Natural killer cell treated with Interleukin-12 subunit alpha and Interleukin-12 subunit beta and Interleukin-15 and Interleukin-18, amount 100 ng/mL, for 72 hours (primary cell): Measurements from ENCODE around the gene NCK2. TPM values are rescaled to one million over a fixed set of nuclear protein-coding genes. Genes with fewer than 3 reads are reported as not detected.
"Not testable (repeated sequence)": the region's sequence is repeated elsewhere in the genome, so short reads cannot be mapped to it uniquely, and the experiment has no call there.

Experiments
- ATAC-seq, 2 donors: fragments of 150-1000 bp; cut with Tn5 transposase in 1 of 2; sonication (Bioruptor Pico), chemical (Tn5 transposase) in 1 of 2; 2 replicates each; pipeline ENCODE4 v1.10.0; 2021
- DNase-seq: peaks from one replicate; pipeline ENCODE4 v3.0.0; 2022; ENCODE audit warnings: low spot score
- H3K27ac Mint-ChIP-seq, 2 donors: 1 replicate in 1 of 2; 2 replicates in 1 of 2; pipeline ENCODE4 v1.8.0; 2022; ENCODE audit warnings: mixed read lengths in 2 of 2, mild to moderate bottlenecking in 1 of 2, moderate library complexity in 1 of 2
- H3K27me3 Mint-ChIP-seq, 2 donors: 1 replicate in 1 of 2; 2 replicates in 1 of 2; pipeline ENCODE4 v1.8.0; 2022; ENCODE audit warnings: mixed read lengths in 2 of 2
- H3K36me3 Mint-ChIP-seq: one replicate; pipeline ENCODE4 v1.8.0; 2022; ENCODE audit warnings: mixed read lengths
- H3K4me1 Mint-ChIP-seq, 2 donors: 1 replicate in 1 of 2; 2 replicates in 1 of 2; pipeline ENCODE4 v1.8.0; 2022; ENCODE audit warnings: low read depth in 2 of 2, mixed read lengths in 2 of 2, mild to moderate bottlenecking in 1 of 2
- H3K4me3 Mint-ChIP-seq: one replicate; pipeline ENCODE4 v1.8.0; 2022; ENCODE audit warnings: mixed read lengths
- H3K9me3 Mint-ChIP-seq: 2 replicates; pipeline ENCODE4 v1.8.0; 2022; ENCODE audit warnings: mixed read lengths
- total RNA-seq, 2 donors: library from RNA; stranded (reverse); gene quantifications; one replicate each; pipeline ENCODE4 v1.2.3, GENCODE V29; 2022

The NCK2 gene
- total RNA-seq, 2 donors from 2014 or later: 44.7 to 47.4 TPM

DNA sequence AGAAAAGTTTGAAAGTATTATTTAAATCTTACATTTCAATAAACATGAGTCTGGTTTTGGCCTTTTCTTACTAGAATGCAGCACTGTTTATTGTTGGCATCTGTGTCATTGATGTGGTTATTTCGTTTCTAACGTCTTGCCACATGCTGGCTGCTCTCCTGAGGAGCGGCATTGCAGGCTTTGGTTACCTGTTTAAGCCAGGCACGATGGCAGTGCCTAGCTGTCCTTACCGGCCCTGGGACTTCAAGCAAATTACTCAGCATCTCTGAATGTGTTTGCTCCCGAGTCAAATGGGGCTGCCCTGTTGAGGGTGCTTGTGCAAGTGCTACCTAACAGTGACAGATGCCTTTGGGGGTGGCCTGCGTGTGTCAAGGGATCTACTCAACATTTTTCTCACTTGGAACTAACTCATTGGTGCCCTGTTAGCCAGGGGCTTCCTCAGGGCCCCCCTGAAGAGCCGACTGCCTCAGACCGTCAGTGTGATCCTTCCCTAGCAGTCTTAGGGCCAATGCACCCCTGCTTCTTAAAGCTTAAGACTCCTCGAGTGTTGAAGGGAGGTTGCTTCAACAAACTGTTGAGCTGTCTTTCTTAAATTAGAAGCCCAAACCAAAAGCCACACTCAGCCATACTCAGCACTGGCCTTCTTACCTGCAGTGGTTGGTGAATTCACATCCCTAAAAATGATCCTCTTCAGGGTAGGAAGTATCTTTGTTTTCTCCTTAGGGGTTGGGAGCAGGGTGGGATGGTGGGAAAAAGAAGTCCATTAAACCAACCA, 151.5 kb downstream of the NCK2 start:
- Mint-ChIP-seq H3K9me3 (peaks cover 12% of the 10 kb centered on the region), H3K36me3 (peaks cover 35% of the 10 kb centered on the region), H3K4me1 (peaks cover 4 to 9% of the 10 kb centered on the region in 2 donors), H3K27ac (no peak overlapping the region), H3K4me3 (no peak overlapping the region), H3K27me3 (no peaks in the 10 kb centered on the region)
- ATAC-seq: no peak
- no peak for DNase-seq

- DNase-seq (no peak), ATAC-seq (no peak)
- Mint-ChIP-seq H3K27me3 (no peaks in the 10 kb centered on the region), H3K4me1 (peaks cover 3 to 11% of the 10 kb centered on the region in 2 donors), H3K36me3 (peaks cover 35% of the 10 kb centered on the region), H3K9me3 (peaks cover 12% of the 10 kb centered on the region), H3K4me3 (no peak overlapping the region), H3K27ac (no peak overlapping the region)
Measured at GRCh38 chr2:105896765-105897163, 152.1 kb downstream of the NCK2 start.

DNA sequence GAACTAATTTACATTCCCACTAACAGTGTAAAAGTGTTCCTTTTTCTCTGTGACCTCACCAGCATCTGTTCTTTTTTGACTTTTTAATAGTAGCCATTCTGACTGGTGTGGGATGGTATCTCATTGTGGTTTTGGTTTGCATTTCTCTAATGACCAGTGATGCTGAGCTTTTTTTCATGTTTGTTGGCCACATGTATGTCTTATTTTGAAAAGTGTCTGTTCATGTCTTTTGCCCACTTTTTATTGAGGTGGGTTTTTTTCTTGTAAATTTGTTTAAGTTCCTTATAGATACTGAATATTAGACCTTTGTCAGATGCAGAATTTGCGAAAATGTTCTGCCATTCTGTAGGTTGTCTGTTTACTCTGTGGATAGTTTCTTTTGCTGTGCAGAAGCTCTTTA, 153.0 kb downstream of the NCK2 start:
- Mint-ChIP-seq H3K36me3 (peaks cover 35% of the 10 kb centered on the region), H3K4me1 (peaks cover 3 to 15% of the 10 kb centered on the region in 2 donors), H3K9me3 (peaks cover 12% of the 10 kb centered on the region)
- not testable (repeated sequence) for H3K27ac Mint-ChIP-seq, ATAC-seq, H3K4me3 Mint-ChIP-seq, DNase-seq, H3K27me3 Mint-ChIP-seq

- no peak for DNase-seq
- peaks cover 28% of the 10 kb centered on the region for H3K36me3 Mint-ChIP-seq
- H3K4me3 Mint-ChIP-seq: no peak overlapping the region
- H3K27me3 Mint-ChIP-seq: no peaks in the 10 kb centered on the region
- H3K9me3 Mint-ChIP-seq: peaks cover 8% of the 10 kb centered on the region
- ATAC-seq: no peak
- H3K27ac Mint-ChIP-seq: no peak overlapping the region
- H3K4me1 Mint-ChIP-seq: peaks cover 5 to 11% of the 10 kb centered on the region in 2 donors
Measured at GRCh38 chr2:105903051-105903674, 158.5 kb downstream of the NCK2 start.

GRCh38 chr2:105904938-105905337, 160.2 kb downstream of the NCK2 start:
- no peak overlapping the region for H3K4me3 Mint-ChIP-seq
- no peak overlapping the region for H3K27ac Mint-ChIP-seq
- H3K4me1 Mint-ChIP-seq: peaks cover 5 to 13% of the 10 kb centered on the region in 2 donors
- no peak for DNase-seq
- no peaks in the 10 kb centered on the region for H3K27me3 Mint-ChIP-seq
- peaks cover 2% of the 10 kb centered on the region for H3K9me3 Mint-ChIP-seq
- peaks cover 12% of the 10 kb centered on the region for H3K36me3 Mint-ChIP-seq
- no peak for ATAC-seq

GRCh38 chr2:105906481-105906880, 161.8 kb downstream of the NCK2 start:
- DNase-seq (no peak), ATAC-seq (no peak)
- peaks cover 5 to 11% of the 10 kb centered on the region in 2 donors for H3K4me1 Mint-ChIP-seq
- H3K9me3 Mint-ChIP-seq: no peaks in the 10 kb centered on the region
- no peak overlapping the region for H3K4me3 Mint-ChIP-seq
- no peaks in the 10 kb centered on the region for H3K27me3 Mint-ChIP-seq
- H3K27ac Mint-ChIP-seq: no peak overlapping the region
- no peaks in the 10 kb centered on the region for H3K36me3 Mint-ChIP-seq

DNA sequence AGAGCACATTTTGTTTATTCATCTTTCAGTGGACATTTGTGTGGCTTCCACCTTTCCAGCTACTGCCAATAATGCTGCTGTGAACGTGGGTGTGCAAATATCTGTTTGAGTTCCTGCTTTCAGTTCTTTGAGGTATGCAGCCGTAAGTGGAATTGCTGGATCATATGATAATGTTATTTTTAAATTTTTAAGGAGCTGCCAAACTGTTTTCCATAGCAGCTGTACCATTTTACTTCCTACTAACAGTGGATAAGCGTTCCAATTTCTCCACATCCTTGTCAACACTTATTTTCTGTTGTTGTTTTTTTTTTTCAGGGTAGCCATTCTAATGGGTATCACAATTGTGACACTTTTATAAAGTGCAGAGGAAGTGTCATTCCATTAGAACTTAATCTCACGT, 162.5 kb downstream of the NCK2 start:
- Mint-ChIP-seq H3K27ac (no peak overlapping the region), H3K4me3 (no peak overlapping the region), H3K36me3 (no peaks in the 10 kb centered on the region), H3K4me1 (peaks cover 5 to 10% of the 10 kb centered on the region in 2 donors), H3K9me3 (no peaks in the 10 kb centered on the region), H3K27me3 (no peaks in the 10 kb centered on the region)
- DNase-seq (no peak), ATAC-seq (no peak)

GRCh38 chr2:105909215-105909614, 164.5 kb downstream of the NCK2 start:
- Mint-ChIP-seq H3K27me3 (no peaks in the 10 kb centered on the region), H3K9me3 (peaks cover under 1% of the 10 kb centered on the region), H3K36me3 (no peaks in the 10 kb centered on the region), H3K4me1 (peaks cover 5 to 7% of the 10 kb centered on the region in 2 donors), H3K4me3 (no peak overlapping the region), H3K27ac (no peak overlapping the region)
- ATAC-seq (no peak), DNase-seq (no peak)

DNA sequence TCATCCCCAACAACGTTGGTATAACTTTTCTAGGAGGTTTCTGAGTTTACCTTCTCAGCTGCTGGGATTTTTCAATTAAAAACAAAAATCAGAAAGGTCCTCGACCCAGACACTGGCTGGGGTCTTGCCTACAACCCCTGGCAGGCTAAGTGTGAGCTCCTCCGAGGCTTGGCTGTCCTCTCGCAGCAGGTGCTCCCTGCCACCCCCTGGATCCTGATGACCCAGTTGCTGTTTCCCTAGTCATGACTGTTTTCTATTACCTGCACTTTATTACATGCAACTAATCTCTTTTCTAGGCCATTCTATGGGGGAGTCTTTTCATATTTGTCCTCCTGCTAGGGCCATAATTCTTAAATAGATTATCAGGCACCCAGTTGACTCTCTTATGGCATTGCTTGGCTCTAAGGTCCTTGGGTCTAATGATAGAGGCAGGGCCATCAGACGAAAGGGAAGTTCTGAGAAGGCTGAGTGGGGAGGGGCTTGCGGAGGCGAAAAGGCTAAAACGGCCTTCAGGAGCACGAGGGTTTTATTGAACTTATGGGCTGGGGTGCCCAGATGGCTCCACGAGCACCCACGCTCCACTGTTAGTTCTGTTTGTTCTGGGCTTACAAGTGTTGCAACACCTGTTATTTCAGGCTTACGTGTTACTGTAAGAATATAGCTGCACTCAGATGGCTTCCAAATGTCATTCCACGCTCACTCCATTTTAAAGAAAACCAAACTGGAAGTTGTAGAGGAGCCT, 166.0 kb downstream of the NCK2 start:
- Mint-ChIP-seq H3K27ac (no peak overlapping the region), H3K36me3 (no peaks in the 10 kb centered on the region), H3K27me3 (no peaks in the 10 kb centered on the region), H3K4me1 (peaks cover 2 to 5% of the 10 kb centered on the region in 2 donors), H3K4me3 (no peak overlapping the region), H3K9me3 (peaks cover 7% of the 10 kb centered on the region)
- DNase-seq: no peak
- no peak for ATAC-seq

GRCh38 chr2:105911425-105911824, 166.7 kb downstream of the NCK2 start:
- ATAC-seq (no peak), DNase-seq (no peak)
- peaks cover 7% of the 10 kb centered on the region for H3K9me3 Mint-ChIP-seq
- H3K27me3 Mint-ChIP-seq: no peaks in the 10 kb centered on the region
- H3K36me3 Mint-ChIP-seq: no peaks in the 10 kb centered on the region
- H3K27ac Mint-ChIP-seq: no peak overlapping the region
- no peak overlapping the region for H3K4me3 Mint-ChIP-seq
- H3K4me1 Mint-ChIP-seq: peaks cover 0 to 5% of the 10 kb centered on the region in 2 donors

DNA sequence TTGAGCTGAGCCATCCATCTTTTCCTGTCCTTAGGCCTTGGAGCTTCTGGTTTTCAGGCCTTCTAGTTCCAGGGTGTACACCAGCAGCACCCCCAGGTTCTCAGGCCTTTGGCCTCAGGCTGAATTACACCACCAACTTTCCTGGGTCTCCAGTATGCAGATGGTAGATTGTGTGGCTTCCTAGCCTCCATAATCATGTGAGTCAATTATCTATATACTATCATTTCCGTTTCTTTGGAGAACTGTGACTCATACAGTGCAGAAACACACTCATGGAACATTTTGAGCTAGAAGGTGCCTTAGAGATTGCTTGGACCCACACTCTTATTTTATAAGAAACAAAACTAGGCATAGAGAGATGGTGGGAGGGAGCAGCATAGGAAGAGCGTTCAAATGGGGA, 167.4 kb downstream of the NCK2 start:
- Mint-ChIP-seq H3K4me1 (peaks cover 0 to 2% of the 10 kb centered on the region in 2 donors), H3K36me3 (no peaks in the 10 kb centered on the region), H3K4me3 (no peak overlapping the region), H3K9me3 (peaks cover 7% of the 10 kb centered on the region), H3K27ac (no peak overlapping the region), H3K27me3 (no peaks in the 10 kb centered on the region)
- DNase-seq: no peak
- ATAC-seq: no peak

GRCh38 chr2:105915005-105915558, 170.4 kb downstream of the NCK2 start:
- Mint-ChIP-seq H3K9me3 (peaks cover 7% of the 10 kb centered on the region), H3K27me3 (no peaks in the 10 kb centered on the region), H3K4me3 (no peak overlapping the region), H3K36me3 (no peaks in the 10 kb centered on the region), H3K27ac (no peak overlapping the region), H3K4me1 (peaks cover 0 to 9% of the 10 kb centered on the region in 2 donors)
- DNase-seq (no peak), ATAC-seq (no peak)

DNA sequence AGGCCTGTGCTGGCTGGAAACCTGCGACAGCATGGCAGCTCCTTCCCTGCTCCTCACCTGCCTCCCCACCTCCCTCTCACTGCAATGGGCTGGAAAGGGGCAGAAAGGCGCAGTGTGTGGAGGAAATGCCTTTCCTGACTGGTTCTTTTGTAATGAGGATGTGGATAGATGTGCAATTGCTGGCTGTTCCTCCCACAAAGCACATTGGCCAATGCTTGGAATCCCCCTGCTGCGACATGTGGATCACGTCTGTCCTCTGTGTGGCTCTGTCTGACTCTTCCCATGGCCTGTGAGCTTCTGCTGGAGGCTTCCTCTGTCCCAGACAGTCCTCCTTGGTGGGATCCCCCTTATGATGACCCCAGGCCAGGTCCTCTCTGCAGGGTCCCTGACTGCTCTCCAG, 172.5 kb downstream of the NCK2 start:
- Mint-ChIP-seq H3K36me3 (no peaks in the 10 kb centered on the region), H3K4me1 (peaks cover 0 to 9% of the 10 kb centered on the region in 2 donors), H3K4me3 (no peak overlapping the region), H3K27ac (no peak overlapping the region), H3K27me3 (no peaks in the 10 kb centered on the region), H3K9me3 (peaks cover 9% of the 10 kb centered on the region)
- DNase-seq (no peak), ATAC-seq (no peak)

DNA sequence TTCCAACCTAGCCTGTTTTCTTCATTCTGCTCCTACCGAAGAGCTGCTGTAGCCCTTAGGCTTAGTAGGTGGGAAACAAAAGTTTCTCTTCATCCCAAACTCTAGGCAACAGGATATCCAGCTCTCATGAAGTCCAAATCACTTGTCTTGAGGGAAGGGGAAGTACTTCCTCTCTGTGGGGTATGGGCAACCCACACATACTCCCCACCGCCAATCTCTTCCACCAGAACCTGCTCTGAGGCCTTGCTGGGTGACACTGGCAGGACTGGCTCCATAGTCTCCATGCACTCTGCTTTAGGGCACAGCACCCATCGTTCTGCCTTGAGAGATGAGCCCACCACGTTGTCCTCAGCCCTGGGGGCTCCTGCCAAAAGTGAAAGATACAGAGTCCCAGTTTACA, 173.0 kb downstream of the NCK2 start:
- H3K36me3 Mint-ChIP-seq: no peaks in the 10 kb centered on the region
- DNase-seq (no peak), ATAC-seq (no peak)
- H3K4me3 Mint-ChIP-seq: no peak overlapping the region
- H3K27ac Mint-ChIP-seq: no peak overlapping the region
- peaks cover 11% of the 10 kb centered on the region for H3K9me3 Mint-ChIP-seq
- H3K4me1 Mint-ChIP-seq: peaks cover 0 to 9% of the 10 kb centered on the region in 2 donors
- H3K27me3 Mint-ChIP-seq: no peaks in the 10 kb centered on the region
